WTC11 (cell line): Measurements from ENCODE around the gene TEX13D.

Experiments used
- CREM ChIP-seq: sonication (generic); formaldehyde crosslinking; IDR thresholded peaks from 2 replicates; pipeline ENCODE4 v1.8.1; 2022; ENCODE audit warnings: mild to moderate bottlenecking, missing genetic modification reagents, moderate library complexity
- CTCF ChIP-seq: fragments of 200-600 bp; IDR thresholded peaks from 2 replicates; pipeline ENCODE4 v1.8.0; 2022; ENCODE audit warnings: antibody characterized with exemption
- E2F5 ChIP-seq: sonication (generic); formaldehyde crosslinking; IDR thresholded peaks from 2 replicates; pipeline ENCODE4 v1.8.1; 2022; ENCODE audit warnings: mild to moderate bottlenecking, moderate library complexity, missing genetic modification reagents
- ELF4 ChIP-seq: sonication (generic); formaldehyde crosslinking; IDR thresholded peaks from 2 replicates; pipeline ENCODE4 v1.8.1; 2022; ENCODE audit warnings: low read depth, mild to moderate bottlenecking, moderate library complexity, missing genetic modification reagents
- ESRRA ChIP-seq: sonication (generic); formaldehyde crosslinking; IDR thresholded peaks from 2 replicates; pipeline ENCODE4 v1.8.1; 2022; ENCODE audit warnings: mild to moderate bottlenecking, missing genetic modification reagents, borderline replicate concordance
- FOXP4 ChIP-seq: sonication (generic); formaldehyde crosslinking; IDR thresholded peaks from 2 replicates; pipeline ENCODE4 v1.8.0; 2022; ENCODE audit warnings: mild to moderate bottlenecking, missing genetic modification reagents
- MAX ChIP-seq: sonication (generic); formaldehyde crosslinking; IDR thresholded peaks from 2 replicates; pipeline ENCODE4 v1.8.0; 2022; ENCODE audit warnings: mild to moderate bottlenecking, missing genetic modification reagents
- NR1H2 ChIP-seq: sonication (generic); formaldehyde crosslinking; IDR thresholded peaks from 2 replicates; pipeline ENCODE4 v1.9.0; 2021; ENCODE audit warnings: mild to moderate bottlenecking, moderate library complexity, missing genetic modification reagents
- USF2 ChIP-seq: sonication (generic); formaldehyde crosslinking; IDR thresholded peaks from 2 replicates; pipeline ENCODE4 v1.8.1; 2023; ENCODE audit warnings: mild to moderate bottlenecking, missing genetic modification reagents, moderate library complexity
- ZNF121 ChIP-seq: sonication (generic); formaldehyde crosslinking; IDR thresholded peaks from 2 replicates; pipeline ENCODE4 v1.8.0; 2023; ENCODE audit warnings: missing genetic modification reagents

GRCh38 chrX:124378643-124379042, 46.2 kb downstream of the TEX13D start:
- no peak for TF ChIP-seq CTCF
- TF ChIP-seq ZNF121 (CRISPR knock-in tag) = no peak
- no peak for TF ChIP-seq ESRRA (CRISPR knock-in tag)
- no peak for TF ChIP-seq NR1H2 (CRISPR knock-in tag)
- TF ChIP-seq MAX = no peak
- no peak for TF ChIP-seq E2F5 (CRISPR knock-in tag)
- no peak for TF ChIP-seq ELF4 (CRISPR knock-in tag)
- TF ChIP-seq USF2 (CRISPR knock-in tag) = no peak
- TF ChIP-seq FOXP4 (CRISPR knock-in tag) = no peak
- no peak for TF ChIP-seq CREM (CRISPR knock-in tag)
